ENCODE measurements around the gene WNT3. TPM values are rescaled to one million over a fixed set of nuclear protein-coding genes. Genes with fewer than 3 reads are reported as not detected.

WNT3 gene
- total RNA-seq, 1 donor from 2014 or later: 2.0 TPM

DNA sequence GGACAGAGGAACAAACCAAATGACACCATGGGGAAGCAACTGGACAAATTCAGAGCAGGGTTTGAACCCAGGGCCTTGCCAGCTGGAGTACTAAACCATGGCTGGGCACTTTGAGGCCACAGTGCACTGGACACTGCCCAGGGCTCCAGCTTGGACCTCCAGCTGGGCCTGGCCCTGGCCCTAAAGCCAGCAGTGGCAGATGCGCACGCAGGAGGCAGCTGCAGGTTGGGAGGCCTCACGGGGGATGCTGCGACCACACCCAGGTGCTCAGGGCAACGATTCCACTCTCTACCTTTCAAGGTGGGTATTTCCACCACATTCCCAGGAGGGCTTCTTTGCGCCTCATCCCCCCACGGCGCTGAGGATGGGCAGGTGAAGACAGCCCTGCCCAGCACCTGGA is 28.9 kb downstream of the WNT3 start:
- Mint-ChIP-seq H3K4me3 (ENCODE audit: unreplicated experiment) (no peak overlapping the region), H3K36me3 (ENCODE audit: unreplicated experiment) (no peaks in the 10 kb centered on the region)
- no peak for DNase-seq (ENCODE audit: extremely low spot score, unreplicated experiment)

GRCh38 chr17:46788796-46789195 is 29.7 kb downstream of the WNT3 start:
- no peak overlapping the region for H3K27ac Mint-ChIP-seq (ENCODE audit: unreplicated experiment)
- no peak for TF ChIP-seq CTCF (IDR thresholded peaks at IDR 0.05)
- H3K4me1 Mint-ChIP-seq (ENCODE audit: unreplicated experiment): no peaks in the 10 kb centered on the region
- DNase-seq (ENCODE audit: extremely low spot score, unreplicated experiment): no peak
- no peaks in the 10 kb centered on the region for H3K9me3 Mint-ChIP-seq (ENCODE audit: unreplicated experiment)
- H3K36me3 Mint-ChIP-seq (ENCODE audit: unreplicated experiment): no peaks in the 10 kb centered on the region
- H3K4me3 Mint-ChIP-seq (ENCODE audit: unreplicated experiment): no peak overlapping the region
- peaks cover 23% of the 10 kb centered on the region for H3K27me3 Mint-ChIP-seq (ENCODE audit: unreplicated experiment)

More for the DNA sequence above, 28.9 kb downstream of the WNT3 start:
- TF ChIP-seq CTCF (IDR thresholded peaks at IDR 0.05): no peak
- H3K27ac Mint-ChIP-seq (ENCODE audit: unreplicated experiment): no peak overlapping the region
- no peaks in the 10 kb centered on the region for H3K9me3 Mint-ChIP-seq (ENCODE audit: unreplicated experiment)
- peaks cover 29% of the 10 kb centered on the region for H3K27me3 Mint-ChIP-seq (ENCODE audit: unreplicated experiment)
- H3K4me1 Mint-ChIP-seq (ENCODE audit: unreplicated experiment): no peaks in the 10 kb centered on the region

DNA sequence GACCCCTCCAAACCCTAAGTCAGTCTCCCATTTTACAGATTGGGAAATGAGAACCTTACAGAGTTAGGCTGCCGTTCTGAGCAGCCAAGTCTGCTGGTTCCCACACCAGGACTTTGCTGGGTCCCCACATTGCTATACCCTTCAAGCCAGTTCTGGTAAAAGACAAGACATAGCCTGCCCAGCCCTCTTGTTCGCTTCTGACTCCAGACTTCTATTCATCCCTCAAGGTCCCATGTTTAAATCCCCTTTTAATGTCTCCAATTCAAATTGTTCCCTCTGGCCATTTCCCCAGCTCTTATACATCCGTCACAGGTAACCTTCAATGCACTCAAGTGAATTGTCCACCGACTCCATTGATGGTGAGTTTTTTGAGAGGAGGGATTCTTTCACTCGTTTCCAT is 30.2 kb downstream of the WNT3 start:
- Mint-ChIP-seq H3K27ac (ENCODE audit: unreplicated experiment) (no peak overlapping the region), H3K27me3 (ENCODE audit: unreplicated experiment) (peaks cover 18% of the 10 kb centered on the region)

GRCh38 chr17:46787478-46787877 is 31.0 kb downstream of the WNT3 start:
- H3K4me3 Mint-ChIP-seq (ENCODE audit: unreplicated experiment): no peak overlapping the region
- no peak for DNase-seq (ENCODE audit: extremely low spot score, unreplicated experiment)
- peaks cover 17% of the 10 kb centered on the region for H3K27me3 Mint-ChIP-seq (ENCODE audit: unreplicated experiment)
- H3K36me3 Mint-ChIP-seq (ENCODE audit: unreplicated experiment): no peaks in the 10 kb centered on the region
- H3K27ac Mint-ChIP-seq (ENCODE audit: unreplicated experiment): no peak overlapping the region
- H3K9me3 Mint-ChIP-seq (ENCODE audit: unreplicated experiment): no peaks in the 10 kb centered on the region
- no peak for TF ChIP-seq CTCF (IDR thresholded peaks at IDR 0.05)
- H3K4me1 Mint-ChIP-seq (ENCODE audit: unreplicated experiment): no peaks in the 10 kb centered on the region

More for the DNA sequence above, 30.2 kb downstream of the WNT3 start:
- Mint-ChIP-seq H3K4me3 (ENCODE audit: unreplicated experiment) (no peak overlapping the region), H3K36me3 (ENCODE audit: unreplicated experiment) (no peaks in the 10 kb centered on the region), H3K9me3 (ENCODE audit: unreplicated experiment) (no peaks in the 10 kb centered on the region), H3K4me1 (ENCODE audit: unreplicated experiment) (no peaks in the 10 kb centered on the region)
- no peak for TF ChIP-seq CTCF (IDR thresholded peaks at IDR 0.05)
- no peak for DNase-seq (ENCODE audit: extremely low spot score, unreplicated experiment)

DNA sequence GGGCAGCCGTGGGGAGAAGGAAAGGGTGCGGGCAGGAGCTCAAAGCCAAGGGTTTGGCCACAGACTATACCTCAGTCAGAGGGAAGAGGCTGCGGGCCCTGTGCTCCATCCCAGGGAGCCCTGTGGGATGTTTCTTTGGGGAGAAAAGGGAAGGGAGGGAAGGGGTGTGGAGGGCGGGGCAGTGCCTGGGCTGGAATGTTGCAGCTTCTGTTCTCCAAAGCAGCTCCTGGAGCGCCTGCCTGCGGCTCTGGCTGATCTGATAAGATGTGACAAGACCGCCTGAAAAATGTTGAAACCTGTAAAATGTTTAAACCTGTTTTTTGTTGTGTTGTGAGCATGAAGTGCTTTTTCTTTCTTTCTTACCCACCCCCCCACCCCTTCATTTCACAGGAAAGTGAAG is 32.8 kb downstream of the WNT3 start:
- TF ChIP-seq CTCF (IDR thresholded peaks at IDR 0.05): no peak
- no peak for DNase-seq (ENCODE audit: extremely low spot score, unreplicated experiment)
- Mint-ChIP-seq H3K9me3 (ENCODE audit: unreplicated experiment) (no peaks in the 10 kb centered on the region), H3K4me1 (ENCODE audit: unreplicated experiment) (no peaks in the 10 kb centered on the region), H3K27me3 (ENCODE audit: unreplicated experiment) (peaks cover 7% of the 10 kb centered on the region), H3K4me3 (ENCODE audit: unreplicated experiment) (no peak overlapping the region), H3K27ac (ENCODE audit: unreplicated experiment) (no peak overlapping the region), H3K36me3 (ENCODE audit: unreplicated experiment) (no peaks in the 10 kb centered on the region)
